Epithelial cell of esophagus (primary cell): ENCODE measurements around the gene TGIF2.
A peak's percentile ranks its signal among the peaks of the same experiment; 100 is the strongest.

Experiments used
- DNase-seq: peaks from one replicate; pipeline ENCODE4 v3.0.0; 2010; ENCODE audit warnings: low read depth
- H3K4me3 ChIP-seq: 2 replicates; pipeline ENCODE4 v1.5.1; 2011; ENCODE audit warnings: mild to moderate bottlenecking, low read length, control low read depth
- TF ChIP-seq, protein P1 (sequence below): IDR thresholded peaks from 2 replicates; pipeline ENCODE4 v1.5.1; 2011; ENCODE audit warnings: low read depth, mild to moderate bottlenecking, low read length, control low read depth, inconsistent platforms; ENCODE audit not compliant: insufficient read depth; ENCODE audit errors: missing control alignments

Gene TGIF2

DNA sequence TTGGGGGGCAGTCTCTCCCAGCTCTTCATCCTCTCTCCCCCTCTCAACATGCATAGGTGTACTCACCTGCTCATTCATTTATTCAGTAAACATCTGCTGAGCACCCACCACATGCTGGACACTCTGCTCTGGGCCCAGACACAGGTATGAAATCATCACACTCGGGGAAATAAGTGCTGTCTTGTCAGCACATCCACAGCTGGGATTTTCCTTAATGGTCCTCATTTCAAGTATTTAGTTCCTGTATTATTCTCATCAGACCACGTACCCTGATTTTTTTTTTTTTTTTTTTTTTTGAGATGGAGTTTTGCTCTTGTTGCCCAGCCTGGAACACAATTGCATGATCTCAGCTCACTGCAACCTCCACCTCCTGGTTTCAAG, 51.5 kb downstream of the TGIF2 start:
- TF ChIP-seq, protein P1, sequence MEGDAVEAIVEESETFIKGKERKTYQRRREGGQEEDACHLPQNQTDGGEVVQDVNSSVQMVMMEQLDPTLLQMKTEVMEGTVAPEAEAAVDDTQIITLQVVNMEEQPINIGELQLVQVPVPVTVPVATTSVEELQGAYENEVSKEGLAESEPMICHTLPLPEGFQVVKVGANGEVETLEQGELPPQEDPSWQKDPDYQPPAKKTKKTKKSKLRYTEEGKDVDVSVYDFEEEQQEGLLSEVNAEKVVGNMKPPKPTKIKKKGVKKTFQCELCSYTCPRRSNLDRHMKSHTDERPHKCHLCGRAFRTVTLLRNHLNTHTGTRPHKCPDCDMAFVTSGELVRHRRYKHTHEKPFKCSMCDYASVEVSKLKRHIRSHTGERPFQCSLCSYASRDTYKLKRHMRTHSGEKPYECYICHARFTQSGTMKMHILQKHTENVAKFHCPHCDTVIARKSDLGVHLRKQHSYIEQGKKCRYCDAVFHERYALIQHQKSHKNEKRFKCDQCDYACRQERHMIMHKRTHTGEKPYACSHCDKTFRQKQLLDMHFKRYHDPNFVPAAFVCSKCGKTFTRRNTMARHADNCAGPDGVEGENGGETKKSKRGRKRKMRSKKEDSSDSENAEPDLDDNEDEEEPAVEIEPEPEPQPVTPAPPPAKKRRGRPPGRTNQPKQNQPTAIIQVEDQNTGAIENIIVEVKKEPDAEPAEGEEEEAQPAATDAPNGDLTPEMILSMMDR = no peak
- no peak for DNase-seq
- H3K4me3 ChIP-seq = no peak overlapping the region

DNA sequence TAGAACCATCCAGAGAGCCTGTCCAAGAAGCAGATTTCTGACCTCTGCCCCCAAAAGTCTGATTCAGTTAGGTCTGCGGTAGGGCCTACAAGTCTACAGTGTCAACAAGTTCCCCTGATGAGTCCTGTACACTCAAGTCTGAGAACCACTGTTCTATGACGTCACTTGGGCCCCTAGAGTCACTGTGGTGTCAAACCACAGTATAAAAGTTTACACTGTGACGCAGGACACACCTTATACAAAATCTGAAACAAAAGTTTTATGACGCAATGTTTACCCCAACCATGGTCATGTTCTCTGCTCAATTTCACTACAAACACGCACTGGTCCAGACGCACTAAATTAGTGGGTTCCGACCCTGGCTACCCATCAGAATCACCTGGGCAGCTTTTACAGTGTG, 54.7 kb downstream of the TGIF2 start:
- TF ChIP-seq, protein P1 = no peak
- no peak overlapping the region for H3K4me3 ChIP-seq
- DNase-seq = no peak

DNA sequence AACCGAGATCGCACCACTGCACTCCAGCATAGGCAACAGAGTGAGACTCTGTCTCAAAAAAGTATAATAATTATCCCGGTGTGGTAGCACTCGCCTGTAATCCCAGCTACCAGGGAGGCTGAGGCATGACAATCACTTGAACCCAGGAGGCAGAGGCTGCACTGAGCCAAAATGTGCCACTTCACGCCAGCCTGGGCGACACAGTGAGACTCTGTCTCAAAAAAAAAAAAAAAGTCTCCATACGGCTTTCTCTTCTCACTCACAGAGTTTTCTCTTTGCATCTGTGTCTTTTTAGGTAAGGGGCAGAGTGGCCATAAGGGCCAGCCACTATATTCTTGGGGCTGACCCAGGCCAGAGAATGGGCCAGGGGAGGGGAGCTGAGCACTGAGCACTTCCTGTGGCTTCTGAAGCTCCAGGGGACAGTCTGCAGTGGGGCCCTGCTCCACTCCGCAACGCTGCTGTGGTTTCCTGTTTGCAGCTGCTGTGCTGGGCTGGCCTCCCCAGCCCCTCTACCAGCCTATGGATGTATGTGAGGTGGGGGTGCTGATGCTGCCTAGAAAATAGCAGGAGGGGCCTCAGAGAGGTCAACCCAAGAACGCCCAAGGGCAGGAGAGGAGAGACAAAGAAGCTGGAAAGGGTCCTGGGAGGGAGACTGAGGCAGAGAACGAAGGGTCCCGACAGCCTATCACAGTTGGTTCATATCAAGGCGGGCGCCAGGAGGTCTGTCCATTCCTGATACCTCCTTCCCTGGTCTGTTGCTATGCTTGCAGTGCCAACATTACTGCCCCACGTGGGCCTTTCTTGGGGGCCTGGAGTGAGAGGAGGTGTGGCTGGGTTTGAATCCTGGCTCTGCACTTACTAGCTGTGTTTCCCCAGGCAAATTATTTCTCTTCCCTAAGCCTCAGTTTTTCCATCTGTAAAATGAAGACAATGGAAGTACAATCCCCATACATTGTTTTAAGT, 56.6 kb downstream of the TGIF2 start:
- TF ChIP-seq, protein P1 = no peak
- no peak overlapping the region for H3K4me3 ChIP-seq
- no peak for DNase-seq

DNA sequence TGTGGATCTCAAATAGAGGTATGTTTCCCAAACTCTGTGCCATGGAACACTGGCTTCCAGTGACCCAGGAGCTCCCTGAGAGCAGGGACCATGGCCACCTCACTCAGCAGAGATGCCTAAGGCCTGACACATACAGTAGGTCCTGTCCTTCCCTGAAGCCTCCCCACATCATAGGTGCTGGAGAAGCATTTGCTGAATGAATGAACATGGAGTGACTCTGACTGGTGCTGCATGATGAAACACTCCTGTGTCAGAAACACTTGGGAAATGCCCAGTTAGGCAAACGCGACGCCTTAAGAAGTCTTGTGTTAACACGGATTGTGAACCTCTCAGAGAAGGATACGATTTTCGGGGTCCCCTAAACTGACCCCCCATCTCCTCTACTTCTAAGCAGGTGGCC, 58.2 kb downstream of the TGIF2 start:
- peak; percentile 72 for DNase-seq
- H3K4me3 ChIP-seq = no peak overlapping the region
- TF ChIP-seq, protein P1 = no peak

DNA sequence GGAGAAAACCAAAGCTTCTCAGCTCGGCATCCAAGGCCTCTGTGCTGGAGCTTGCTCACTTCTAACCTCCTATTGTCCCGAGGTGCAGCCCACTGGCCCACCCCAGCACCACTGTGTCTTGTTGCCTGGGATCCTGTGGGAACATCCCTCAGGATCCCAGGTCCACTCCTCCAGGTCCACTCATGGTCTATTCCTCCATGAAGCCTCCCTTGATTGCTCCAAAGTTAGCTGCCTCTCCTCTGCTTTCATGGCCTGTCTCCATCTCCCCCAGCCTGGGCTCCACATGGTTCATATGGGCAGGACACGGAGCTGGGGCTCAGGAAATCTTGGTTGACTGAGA, 58.7 kb downstream of the TGIF2 start:
- H3K4me3 ChIP-seq = no peak overlapping the region
- no peak for DNase-seq
- TF ChIP-seq, protein P1 = no peak

DNA sequence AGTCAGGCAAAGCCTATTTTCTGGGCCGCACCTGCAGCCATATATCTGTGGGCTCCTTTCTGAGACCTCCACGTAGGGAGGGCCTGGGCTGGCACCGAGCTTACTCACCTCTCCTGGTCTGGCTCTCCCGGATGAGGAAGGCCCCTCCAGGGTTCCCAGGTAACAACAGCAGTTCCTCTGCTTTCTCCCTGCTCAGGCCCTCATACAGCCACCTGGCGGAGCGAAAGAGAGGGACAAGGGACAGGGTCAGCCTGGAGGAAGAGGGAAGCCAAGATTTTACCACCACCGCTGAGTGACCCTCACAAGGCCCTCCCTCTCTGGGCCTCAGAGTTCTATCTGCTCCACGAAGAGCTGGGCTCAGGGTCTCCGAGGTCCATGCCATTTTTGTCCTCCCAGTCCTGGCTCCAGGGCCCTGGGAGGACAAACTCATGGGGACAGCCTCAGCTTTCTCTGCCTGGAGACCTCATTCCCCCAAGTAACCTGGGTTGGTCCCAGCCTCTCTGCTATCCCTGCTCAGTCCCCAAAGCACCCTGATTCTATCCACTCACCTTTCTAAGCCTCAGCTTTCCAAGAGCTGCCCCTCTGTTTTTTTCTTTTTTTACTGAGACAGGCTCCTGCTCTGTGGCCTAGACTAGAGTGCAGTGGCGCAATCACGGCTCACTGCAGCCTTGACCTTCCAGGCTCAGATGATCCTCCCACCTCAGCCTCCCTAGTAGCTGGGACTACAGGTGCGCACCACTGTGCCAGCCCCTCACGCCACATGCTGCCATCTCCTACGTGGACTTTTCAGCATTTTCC, 59.3 kb downstream of the TGIF2 start:
- TF ChIP-seq, protein P1 = no peak
- no peak for DNase-seq

DNA sequence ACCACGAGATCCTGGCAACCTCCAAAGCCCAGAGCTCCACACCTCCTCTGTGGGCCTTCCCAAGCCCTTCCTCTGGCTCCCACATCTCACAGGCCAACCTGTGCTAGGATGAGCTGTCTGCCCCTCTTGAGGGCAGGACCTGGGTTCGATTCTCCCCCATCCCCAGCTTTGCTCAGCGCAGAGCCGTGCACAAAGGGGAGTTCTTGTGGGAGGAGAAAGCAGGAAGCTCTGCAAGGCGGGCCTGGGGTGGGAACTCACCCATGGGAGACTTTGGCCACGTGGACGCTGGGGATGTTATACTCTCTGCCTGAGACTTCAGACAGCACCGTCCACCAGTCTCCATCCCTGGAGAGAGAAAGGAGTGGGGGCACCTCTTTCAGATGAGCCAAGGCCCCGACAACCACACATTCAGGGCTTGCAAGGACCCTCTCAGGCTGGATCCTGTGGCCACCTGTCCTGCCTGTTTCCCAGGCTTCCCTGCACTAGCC, 59.9 kb downstream of the TGIF2 start:
- no peak for DNase-seq
- TF ChIP-seq, protein P1 = no peak
- no peak overlapping the region for H3K4me3 ChIP-seq

More for the DNA sequence above, 59.3 kb downstream of the TGIF2 start:
- no peak overlapping the region for H3K4me3 ChIP-seq
